ENCODE results near the gene OXSR1.

OXSR1 gene

DNA sequence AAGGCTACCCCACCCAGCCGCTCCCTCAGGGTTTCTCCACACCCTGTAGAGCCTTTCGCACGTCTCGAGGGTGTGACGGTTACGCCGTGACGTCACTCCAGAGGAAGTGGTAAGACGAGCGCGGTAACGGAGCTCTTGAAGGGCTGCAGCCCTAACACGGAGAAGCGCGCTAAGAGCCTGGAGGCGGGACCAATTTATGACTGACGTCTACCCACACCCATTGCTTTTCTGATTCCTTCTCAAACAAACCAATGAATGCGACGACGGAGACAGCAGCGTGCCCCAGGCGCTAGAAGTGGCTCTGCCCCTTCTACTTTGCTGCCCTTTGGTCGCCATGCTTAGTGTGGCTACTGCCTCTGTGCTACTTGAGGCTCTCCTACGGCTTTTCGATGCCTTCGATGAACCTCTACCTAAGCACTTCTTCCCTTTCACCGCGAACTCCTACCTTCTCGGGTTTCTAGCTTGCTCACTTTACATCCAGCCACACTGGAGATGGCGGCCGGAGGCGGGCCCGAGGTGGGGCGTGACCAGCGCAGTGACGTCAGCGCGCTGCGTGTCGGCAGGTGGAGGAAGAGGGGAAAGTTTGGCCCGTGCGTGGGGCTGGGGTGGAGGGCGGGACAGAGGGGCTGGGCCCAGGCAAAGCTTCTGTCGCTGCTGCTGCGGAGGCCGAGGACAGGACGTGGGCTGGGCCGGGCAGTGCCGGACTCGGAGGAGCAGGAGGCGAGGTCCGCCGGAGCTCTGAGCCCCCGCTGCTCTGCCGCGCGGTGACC lies at the start of gene OXSR1:
Gene OXSR1 (plus strand): TSS at position 586 of the 770 bp plus-strand sequence. CDS start 340 bp downstream, outside the sequence.
- peak; percentile 87 for DNase-seq

GRCh38 chr3:38115645-38116427 lies 49.5 kb upstream of the OXSR1 start:
- DNase-seq, result no peak

- DNase-seq, result no peak
These were observed 48.7 kb upstream of the OXSR1 start for GRCh38 chr3:38116471-38117162.

GRCh38 chr3:38117163-38117716 lies 48.1 kb upstream of the OXSR1 start:
- DNase-seq, result no peak

GRCh38 chr3:38117748-38118420 lies 47.5 kb upstream of the OXSR1 start:
- DNase-seq, result no peak

GRCh38 chr3:38118421-38119247 lies 46.7 kb upstream of the OXSR1 start:
- DNase-seq, result no peak

DNA sequence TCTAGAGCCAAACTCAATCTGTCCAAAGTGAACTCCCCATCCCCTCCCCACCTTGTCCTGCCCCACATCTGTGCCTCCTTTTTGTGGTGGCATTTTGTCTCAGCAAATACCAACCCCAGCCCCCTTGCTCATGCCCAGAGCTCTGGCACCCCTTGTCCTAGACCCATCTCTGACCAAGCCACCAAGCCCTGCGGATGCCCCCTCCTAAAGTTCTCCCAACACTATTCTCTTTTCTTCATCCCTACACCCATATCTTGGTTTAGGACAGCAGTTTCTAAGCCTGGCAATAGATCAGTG lies 46.1 kb upstream of the OXSR1 start:
- DNase-seq, result no peak

- DNase-seq, result no peak
These were observed 45.3 kb upstream of the OXSR1 start for GRCh38 chr3:38119821-38120692.

- no peak for DNase-seq
These were observed 44.5 kb upstream of the OXSR1 start for GRCh38 chr3:38120693-38121450.

GRCh38 chr3:38121451-38121831 lies 43.9 kb upstream of the OXSR1 start:
- DNase-seq, result no peak

GRCh38 chr3:38121832-38122461 lies 43.4 kb upstream of the OXSR1 start:
- DNase-seq, result no peak

GRCh38 chr3:38122712-38123290 lies 42.5 kb upstream of the OXSR1 start:
- DNase-seq, result no peak

DNA sequence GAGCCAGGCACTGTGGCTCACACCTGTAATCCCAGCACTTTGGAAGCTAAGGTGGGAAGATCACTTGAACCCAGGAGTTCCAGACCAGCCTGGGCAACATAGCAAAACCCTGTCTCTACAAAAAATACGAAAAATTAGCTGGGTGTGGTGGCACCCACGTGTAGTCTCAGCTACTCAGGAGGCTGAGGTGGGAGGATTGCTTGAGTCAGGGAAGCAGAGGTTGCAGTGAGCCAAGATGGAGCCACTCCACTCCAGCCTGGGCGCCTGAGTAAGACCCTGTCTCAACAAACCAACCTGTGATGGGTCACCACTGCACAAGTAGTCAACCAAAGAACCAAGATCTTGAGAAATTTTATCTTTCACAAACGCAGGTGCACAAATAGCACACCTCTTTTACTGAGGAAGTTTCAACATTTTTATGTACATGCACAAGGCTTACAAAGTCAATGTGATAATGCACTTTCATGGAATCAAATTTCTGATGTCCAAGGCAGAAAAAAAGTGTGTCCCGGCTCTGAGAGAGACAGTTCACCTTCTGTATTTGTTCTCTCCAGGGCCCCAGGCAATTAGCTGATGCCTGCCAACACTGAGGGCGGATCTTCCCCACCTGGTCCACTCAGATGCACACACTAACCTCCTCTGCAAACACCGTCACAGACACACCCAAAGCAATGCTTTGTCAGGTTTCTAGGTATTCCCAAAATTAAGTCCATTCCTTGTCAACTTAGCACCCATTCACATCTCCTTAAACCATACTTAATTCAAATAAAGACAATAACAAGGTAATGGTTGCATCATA lies 40.8 kb upstream of the OXSR1 start:
- DNase-seq, result no peak

DNA sequence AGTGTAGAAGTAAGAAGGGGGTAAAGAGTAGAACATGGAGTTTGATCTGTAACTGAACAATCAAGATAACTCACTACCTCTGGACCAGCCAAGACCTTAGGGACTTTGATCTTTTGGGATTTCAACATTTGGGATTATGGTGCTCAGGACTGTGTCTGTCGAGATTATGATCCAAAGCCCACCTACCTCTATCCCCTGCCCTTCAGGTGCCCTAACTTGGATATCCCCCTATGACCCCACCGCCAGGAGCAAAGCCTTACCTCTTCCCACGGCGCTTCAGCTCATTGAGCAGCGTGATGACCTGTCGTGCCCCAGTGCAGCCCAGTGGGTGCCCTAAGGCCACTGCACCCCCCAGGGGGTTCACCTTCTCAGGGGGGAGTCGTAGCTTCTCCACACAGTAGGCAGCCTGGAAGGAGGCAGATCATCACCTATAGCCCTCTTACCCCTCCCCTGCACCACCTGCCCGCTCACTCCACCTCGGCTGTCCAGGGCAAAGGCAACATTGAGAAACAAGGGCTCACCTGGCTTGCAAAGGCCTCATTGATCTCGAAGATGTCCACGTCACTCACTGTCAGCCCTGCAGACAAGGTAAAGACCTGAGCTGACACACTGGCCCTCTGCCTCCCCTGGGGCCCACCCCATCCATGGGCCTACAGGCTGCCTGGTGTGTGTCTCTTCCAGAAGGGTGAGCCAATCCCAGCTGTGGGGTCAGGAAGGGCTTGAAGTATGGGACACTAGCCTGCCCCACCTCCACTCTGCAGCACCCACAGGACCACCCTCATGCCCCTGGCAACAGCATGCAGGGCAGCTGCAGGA lies 39.8 kb upstream of the OXSR1 start:
- no peak for DNase-seq

DNA sequence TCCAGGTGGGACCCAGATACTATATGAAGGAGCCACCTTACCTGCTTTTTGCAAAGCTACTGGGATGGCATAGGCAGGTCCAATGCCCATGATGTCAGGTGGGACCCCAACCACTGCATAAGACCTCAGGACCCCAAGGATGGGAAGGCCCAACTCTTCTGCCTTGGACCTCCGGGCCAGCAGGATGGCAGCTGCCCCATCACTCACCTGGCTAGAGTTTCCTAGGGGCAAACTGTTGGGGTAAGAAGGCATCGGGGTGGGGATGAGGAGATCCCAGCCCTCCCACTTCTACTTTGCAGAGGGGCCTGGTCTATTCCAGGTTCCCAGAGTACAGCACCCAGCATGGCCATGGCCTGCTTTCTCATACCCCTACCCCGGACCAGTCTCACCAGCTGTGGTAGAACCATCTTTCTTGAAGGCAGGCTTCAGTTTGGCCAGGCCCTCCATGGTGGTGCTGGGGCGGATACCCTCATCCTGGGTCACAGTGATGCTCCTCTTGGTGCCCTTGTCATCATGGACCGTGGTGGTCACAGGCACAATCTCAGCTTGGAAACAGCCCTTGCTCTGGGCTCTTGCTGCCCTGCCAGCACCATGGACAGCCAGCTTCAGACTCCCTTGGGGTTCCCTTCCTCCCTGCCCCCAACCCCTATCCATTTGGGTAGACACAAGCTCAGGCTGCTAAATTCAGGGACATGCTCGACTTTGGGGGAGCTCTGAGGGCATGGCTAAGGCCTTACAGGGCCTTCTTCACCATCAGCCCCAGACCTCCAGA lies 39.0 kb upstream of the OXSR1 start:
- DNase-seq, result no peak

DNA sequence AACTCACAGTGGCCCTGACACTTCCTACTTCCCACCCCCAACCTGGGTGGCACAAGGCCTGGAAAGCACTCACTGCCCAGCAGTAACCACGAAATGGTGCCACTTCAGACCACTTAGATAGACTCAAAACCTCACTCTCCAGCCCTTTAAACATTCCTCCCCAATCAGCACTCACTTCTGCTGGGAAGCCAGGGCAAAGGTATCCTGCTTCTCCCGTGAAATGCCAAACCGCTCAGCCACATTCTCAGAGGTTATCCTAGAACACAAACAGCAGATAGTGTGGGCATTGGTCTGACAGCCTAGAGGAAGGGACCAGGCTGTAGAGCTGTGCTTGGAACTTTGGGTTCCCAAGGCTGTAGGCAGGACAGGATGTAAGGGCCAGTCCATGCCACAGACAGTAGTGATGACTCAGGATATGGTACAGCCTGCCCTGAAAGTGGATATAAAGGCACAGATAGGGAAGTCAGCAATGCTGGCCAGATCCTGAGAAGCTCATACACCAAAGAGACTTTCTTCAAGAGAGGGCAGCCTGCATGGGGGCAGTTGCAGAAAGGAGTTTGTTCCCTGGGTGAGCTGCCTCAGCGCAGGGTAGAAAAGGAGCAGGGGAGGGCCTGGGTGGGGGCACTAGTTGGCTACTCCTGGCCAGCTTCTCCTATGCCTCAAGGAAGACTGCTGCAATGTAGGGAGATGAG lies 37.6 kb upstream of the OXSR1 start:
- DNase-seq, result no peak

All from NCI-H1417 treated with DMSO at 0.1 percent for 48 hours (cell line).